GM12864 (cell line): ENCODE data around the gene SS18L1.

ENCODE experiments used
- DNase-seq: peaks from one replicate; pipeline ENCODE4 v3.0.0-alpha.2; 2011; ENCODE audit warnings: low read depth
- H3K4me3 ChIP-seq: 2 replicates; pipeline ENCODE4 v1.5.1; 2011; ENCODE audit warnings: mild to moderate bottlenecking, low read depth, low read length, control low read depth
- CTCF ChIP-seq: IDR thresholded peaks from 2 replicates; pipeline ENCODE4 v1.5.1; 2011; ENCODE audit warnings: low read depth, mild to moderate bottlenecking, moderate library complexity, low read length, control low read depth, inconsistent platforms; ENCODE audit errors: missing control alignments

The SS18L1 gene

DNA sequence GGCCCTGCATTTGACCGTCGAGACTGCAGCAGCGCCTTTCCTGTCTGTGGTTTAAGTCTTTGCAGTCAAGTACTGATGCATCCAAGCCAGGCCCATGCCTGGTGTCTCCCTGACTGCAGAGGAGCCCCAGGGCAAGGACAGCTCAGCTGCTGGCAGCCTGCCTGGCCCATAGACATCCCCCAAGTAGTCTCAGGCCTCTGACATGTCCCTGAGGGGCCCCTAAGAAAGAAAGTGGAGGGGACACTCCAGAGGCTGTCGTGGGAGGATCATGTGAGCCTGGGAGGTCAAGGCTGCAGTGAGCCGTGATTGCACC, 58.5 kb downstream of the SS18L1 start:
- no peak for TF ChIP-seq CTCF
- no peak overlapping the region for H3K4me3 ChIP-seq
- DNase-seq: no peak

GRCh38 chr20:62202676-62203377, 59.3 kb downstream of the SS18L1 start:
- no peak overlapping the region for H3K4me3 ChIP-seq
- DNase-seq: no peak
- TF ChIP-seq CTCF: no peak

GRCh38 chr20:62203378-62204030, 59.9 kb downstream of the SS18L1 start:
- no peak for DNase-seq
- H3K4me3 ChIP-seq: no peak overlapping the region
- no peak for TF ChIP-seq CTCF

DNA sequence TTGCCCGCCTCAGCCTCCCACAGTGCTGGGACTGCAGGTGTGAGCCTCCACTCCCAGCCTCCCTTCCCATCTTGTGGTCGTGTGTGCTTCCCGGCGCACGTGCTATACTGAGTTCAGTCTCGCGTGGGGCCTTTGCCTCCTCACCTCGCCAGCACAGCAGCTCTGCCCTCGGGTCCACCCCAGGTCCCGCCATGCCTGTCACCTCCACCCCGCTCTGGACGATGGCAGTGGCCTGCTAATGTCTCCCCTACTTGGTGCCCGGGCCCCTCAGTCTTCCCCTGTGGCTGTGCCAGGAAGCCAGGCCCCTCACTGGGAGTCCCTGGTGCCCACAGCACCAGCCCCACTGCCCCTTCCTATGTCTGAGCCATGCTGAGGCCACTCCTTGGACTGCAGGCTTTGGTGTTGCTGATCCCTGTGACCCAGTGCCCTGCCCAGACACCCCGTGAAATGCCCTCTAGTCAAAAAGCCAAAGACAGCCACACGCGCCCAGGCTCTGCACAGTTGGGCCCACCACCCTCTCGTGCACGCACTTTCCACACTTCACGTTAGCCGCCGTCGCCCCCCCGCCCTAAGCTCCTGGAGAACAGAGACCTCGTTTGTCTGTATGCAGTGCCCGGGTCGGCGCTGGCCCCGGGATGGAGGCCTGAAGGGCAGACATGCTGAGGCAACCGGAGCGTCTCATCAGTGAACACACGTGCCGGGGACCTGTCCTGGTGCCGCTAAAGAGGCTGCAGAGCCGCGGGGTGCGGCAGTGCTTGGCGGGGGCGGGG, 62.2 kb downstream of the SS18L1 start:
- no peak for DNase-seq
- TF ChIP-seq CTCF: no peak
- no peak overlapping the region for H3K4me3 ChIP-seq

DNA sequence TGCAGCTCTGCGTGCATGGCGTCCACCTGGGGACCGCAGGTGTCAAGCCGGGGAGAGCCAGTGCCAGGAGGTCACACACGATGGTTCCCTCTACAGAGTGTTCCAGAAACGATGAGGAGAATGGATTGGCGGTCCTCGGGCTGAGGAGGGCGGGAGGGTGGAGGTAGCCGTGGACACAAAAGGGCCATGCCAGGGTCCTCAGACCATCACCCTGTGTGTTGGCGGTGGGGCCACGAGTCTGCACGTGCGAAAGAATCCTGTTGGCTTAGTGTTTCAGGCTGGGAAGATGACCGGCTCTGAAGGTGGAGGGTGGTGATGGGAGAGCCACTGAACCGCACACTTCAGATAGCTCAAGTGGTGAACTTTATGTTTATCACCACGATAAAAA, 62.8 kb downstream of the SS18L1 start:
- no peak for TF ChIP-seq CTCF
- H3K4me3 ChIP-seq: no peak overlapping the region
- DNase-seq: no peak

DNA sequence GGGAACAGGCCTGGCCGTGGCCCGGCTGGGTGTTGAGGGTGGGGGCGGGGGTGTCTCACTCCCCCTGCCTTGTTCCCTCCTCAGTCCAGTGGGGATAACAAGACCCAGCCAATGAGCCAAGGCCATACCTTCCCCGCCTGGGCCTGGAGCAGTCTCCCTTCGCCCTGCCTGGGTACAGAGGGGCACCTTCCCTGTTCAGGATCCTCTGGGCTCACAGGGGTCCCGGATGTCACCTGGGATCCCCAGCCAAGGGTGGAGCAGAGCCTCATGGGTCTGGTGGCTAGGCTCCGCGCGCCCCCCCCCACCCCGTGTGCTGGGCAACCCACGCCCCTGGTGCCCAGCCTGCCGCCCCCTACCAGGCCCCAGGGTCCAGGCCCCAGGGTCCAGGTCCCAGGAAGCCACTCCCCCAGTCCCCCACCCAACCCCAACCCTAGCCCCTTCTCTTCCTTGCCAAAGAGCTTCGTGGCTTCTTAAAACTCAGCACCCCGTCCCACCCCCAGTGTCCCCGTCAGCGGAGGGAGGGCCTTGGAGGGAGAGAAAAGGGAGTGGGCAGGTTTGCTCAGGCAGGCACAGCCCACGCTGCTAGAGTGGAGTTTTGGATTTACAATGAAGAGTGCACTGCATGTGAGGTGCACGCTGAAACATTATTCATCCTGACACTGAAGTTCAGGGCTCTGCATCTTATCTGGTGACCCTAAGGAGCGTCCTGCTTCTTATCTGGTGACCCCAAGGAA, 64.7 kb downstream of the SS18L1 start:
- no peak for TF ChIP-seq CTCF
- DNase-seq: no peak
- H3K4me3 ChIP-seq: no peak overlapping the region
